OCI-LY3 (cell line): ENCODE data around the gene RNF112.

Experiments used
- H2AFZ ChIP-seq: fragments of 200-600, 300-600 bp; shearing (Covaris generic); 2 replicates; pipeline ENCODE4 v1.6.0; 2014; ENCODE audit warnings: antibody characterized with exemption, low read depth, low read length
- H3K27ac ChIP-seq: fragments of 200-600, 300-600 bp; sonication (generic); 2 replicates; pipeline ENCODE4 v1.5.1; 2014; ENCODE audit warnings: mild to moderate bottlenecking, low read length, moderate library complexity, mixed read lengths
- H3K27me3 ChIP-seq: fragments of 200-600, 300-600 bp; sonication (generic); 2 replicates; pipeline ENCODE4 v1.6.1; 2014; ENCODE audit warnings: low read depth, low read length, mixed read lengths
- H3K36me3 ChIP-seq: fragments of 200-600, 300-600 bp; sonication (generic); replicated peaks from 2 replicates; pipeline ENCODE3; 2014; ENCODE audit warnings: low read depth, low read length, mixed read lengths
- H3K4me1 ChIP-seq: fragments of 300-600, 200-600 bp; sonication (generic); 2 replicates; pipeline ENCODE4 v1.6.1; 2014; ENCODE audit warnings: low read length, mixed read lengths
- H3K4me2 ChIP-seq: fragments of 200-600, 300-600 bp; sonication (generic); 2 replicates; pipeline ENCODE4 v1.6.1; 2014; ENCODE audit warnings: low read length, mixed read lengths
- H3K4me3 ChIP-seq: fragments of 300-600, 200-600 bp; sonication (generic); 2 replicates; pipeline ENCODE4 v1.5.1; 2014; ENCODE audit warnings: antibody characterized with exemption, mild to moderate bottlenecking, low read length, moderate library complexity
- H3K79me2 ChIP-seq: fragments of 300-600, 200-600 bp; shearing (Covaris generic); 2 replicates; pipeline ENCODE4 v1.6.1; 2014; ENCODE audit warnings: mild to moderate bottlenecking, low read length, mixed read lengths
- H3K9ac ChIP-seq: fragments of 300-600, 200-600 bp; shearing (Covaris generic); 2 replicates; pipeline ENCODE4 v1.6.0; 2014; ENCODE audit warnings: mild to moderate bottlenecking, low read length, moderate library complexity
- H3K9me3 ChIP-seq: fragments of 200-600, 300-600 bp; shearing (Covaris generic); 2 replicates; pipeline ENCODE4 v1.6.1; 2014; ENCODE audit warnings: low read length, mixed read lengths; ENCODE audit not compliant: insufficient read depth
- H4K20me1 ChIP-seq: fragments of 200-600, 300-600 bp; sonication (generic); 2 replicates; pipeline ENCODE4 v1.6.1; 2016; ENCODE audit warnings: low read length, mixed read lengths; ENCODE audit not compliant: insufficient read depth
- CTCF ChIP-seq: fragments of 200-600, 300-600 bp; sonication (generic); IDR thresholded peaks from 2 replicates; pipeline ENCODE4 v1.5.1; 2014; ENCODE audit warnings: antibody characterized with exemption, low read length, low read depth
- EZH2phosphoT487 ChIP-seq: fragments of 200-600 bp; shearing (Covaris generic); IDR thresholded peaks from 2 replicates; pipeline ENCODE4 v1.6.1; 2018; ENCODE audit warnings: antibody characterized with exemption, mixed run types, low read depth

The RNF112 gene

GRCh38 chr17:19376811-19377210 is 34.2 kb upstream of the RNF112 start:
- peak overlapping the region; percentile 75 for H3K9ac ChIP-seq
- no peak overlapping the region for H2AFZ ChIP-seq
- no peaks in the 10 kb centered on the region for H3K27me3 ChIP-seq

DNA sequence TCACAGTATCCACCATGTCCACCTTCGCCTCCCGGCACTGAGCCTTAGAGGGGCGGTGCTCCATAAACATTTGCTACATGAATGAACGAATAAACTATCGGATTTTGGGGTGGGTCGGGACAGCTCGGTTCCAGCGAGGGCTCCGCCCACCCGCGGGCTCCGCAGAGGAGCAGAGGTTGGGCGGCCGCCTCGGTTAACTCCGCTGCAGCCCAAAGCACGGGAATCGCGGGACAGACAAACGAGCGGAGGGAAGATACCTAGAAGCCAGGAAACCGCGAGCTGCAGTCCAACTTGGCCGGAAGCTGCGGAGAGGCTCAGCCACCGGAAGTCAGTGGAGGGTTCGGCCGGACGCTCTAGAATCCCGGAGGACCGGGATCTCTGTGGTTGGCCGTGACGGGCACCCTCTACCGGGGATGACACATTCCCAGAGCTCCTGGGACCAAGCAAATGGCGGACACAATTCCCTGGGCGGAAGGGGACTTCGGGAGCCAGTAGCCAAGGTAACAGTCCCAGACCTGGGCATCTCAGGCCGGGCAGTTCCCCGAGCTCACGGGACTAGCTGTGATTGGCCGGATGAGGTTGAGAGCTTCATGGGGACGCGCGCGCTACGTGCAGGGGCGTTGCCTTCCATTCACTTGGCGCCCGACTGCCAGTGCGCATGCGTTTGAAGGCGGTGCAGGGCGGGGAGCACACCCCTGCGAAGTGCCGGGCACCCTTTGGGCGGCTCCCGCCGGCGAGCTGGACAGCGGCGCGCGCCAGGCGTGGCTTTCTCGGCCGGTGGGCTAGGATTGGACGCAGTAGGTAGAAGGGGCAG is 33.2 kb upstream of the RNF112 start:
- H3K4me3 ChIP-seq, result peak overlapping the region; percentile 85
- peak overlapping the region; percentile 75 for H3K9ac ChIP-seq
- TF ChIP-seq EZH2phosphoT487 (no peak), CTCF (no peak)
- no peaks in the 10 kb centered on the region for H3K79me2 ChIP-seq
- peak overlapping the region; percentile 76 for H3K4me2 ChIP-seq
- no peaks in the 10 kb centered on the region for H3K4me1 ChIP-seq
- no peaks in the 10 kb centered on the region for H3K36me3 ChIP-seq
- H2AFZ ChIP-seq, result 0 out of 2 replicates have a peak overlapping the region, but pooled peaks have one; percentile 65
- no peaks in the 10 kb centered on the region for H3K27me3 ChIP-seq
- H4K20me1 ChIP-seq, result no peaks in the 10 kb centered on the region
- H3K9me3 ChIP-seq, result no peaks in the 10 kb centered on the region
- H3K27ac ChIP-seq, result peak overlapping the region; percentile 76

More at GRCh38 chr17:19376811-19377210, 34.2 kb upstream of the RNF112 start:
- no peaks in the 10 kb centered on the region for H3K9me3 ChIP-seq
- no peak overlapping the region for H3K27ac ChIP-seq
- H4K20me1 ChIP-seq, result no peaks in the 10 kb centered on the region
- no peaks in the 10 kb centered on the region for H3K36me3 ChIP-seq
- peak overlapping the region; percentile 76 for H3K4me2 ChIP-seq
- no peak for TF ChIP-seq CTCF
- no peak for TF ChIP-seq EZH2phosphoT487
- no peaks in the 10 kb centered on the region for H3K79me2 ChIP-seq
- no peaks in the 10 kb centered on the region for H3K4me1 ChIP-seq
- peak overlapping the region; percentile 85 for H3K4me3 ChIP-seq

DNA sequence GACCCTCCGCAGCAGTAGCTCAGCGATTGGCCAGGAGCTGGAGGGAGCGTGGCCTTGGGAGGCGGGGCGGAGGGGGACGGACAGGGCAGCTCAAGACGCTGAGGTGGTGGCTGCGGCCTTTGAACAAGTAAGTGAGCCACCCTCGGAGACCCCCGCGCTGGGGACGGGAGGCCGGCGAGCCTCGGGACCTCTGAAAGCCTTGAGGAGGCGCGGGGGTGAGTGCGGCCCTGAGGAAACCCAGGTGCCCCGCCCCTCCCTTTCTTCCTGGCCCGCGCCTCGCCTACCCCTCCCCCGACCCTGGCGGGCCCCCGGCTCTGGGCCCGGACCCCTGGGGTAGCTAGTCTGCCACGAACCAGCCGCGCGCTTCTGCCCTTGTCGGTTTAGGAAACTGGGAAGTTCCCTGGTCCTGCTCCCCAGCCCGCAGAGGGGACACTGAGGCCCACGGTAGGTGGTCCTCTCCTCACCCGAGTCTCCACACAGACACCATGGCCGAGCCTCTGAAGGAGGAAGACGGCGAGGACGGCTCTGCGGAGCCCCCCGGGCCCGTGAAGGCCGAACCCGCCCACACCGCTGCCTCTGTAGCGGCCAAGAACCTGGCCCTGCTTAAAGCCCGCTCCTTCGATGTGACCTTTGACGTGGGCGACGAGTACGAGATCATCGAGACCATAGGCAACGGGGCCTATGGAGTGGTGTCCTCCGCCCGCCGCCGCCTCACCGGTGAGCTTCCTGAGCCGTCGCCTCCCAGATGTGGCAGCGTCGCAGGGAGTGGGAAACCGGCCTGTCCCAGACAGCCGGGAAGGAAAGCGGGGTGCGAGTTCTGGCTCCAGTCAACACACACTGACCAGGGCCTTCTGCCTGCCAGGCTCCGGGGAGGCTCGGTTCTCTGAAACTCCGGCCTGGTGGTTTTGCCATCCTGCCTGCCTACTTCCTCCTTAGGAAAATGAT is 32.3 kb upstream of the RNF112 start, which contains the start of gene MAPK7:
TSS of gene MAPK7 (plus strand) at position 83 of the 945 bp plus-strand sequence. CDS start at position 486, 403 bp downstream.
- H2AFZ ChIP-seq, result 0 out of 2 replicates have a peak within 1 kb of the TSS, but pooled peaks have one; percentile 65
- H3K4me1 ChIP-seq, result no peaks in the 10 kb centered on the region
- H3K27me3 ChIP-seq, result no peaks in the 10 kb centered on the region
- H3K9ac ChIP-seq, result peak within 1 kb of the TSS; percentile 75
- no peak for TF ChIP-seq EZH2phosphoT487
- TF ChIP-seq CTCF, result no peak
- peak within 1 kb of the TSS; percentile 76 for H3K27ac ChIP-seq
- H3K36me3 ChIP-seq, result no peaks in the 10 kb centered on the region
- H3K4me3 ChIP-seq, result peak within 1 kb of the TSS; percentile 85
- H3K9me3 ChIP-seq, result no peaks in the 10 kb centered on the region
- no peaks in the 10 kb centered on the region for H3K79me2 ChIP-seq
- H4K20me1 ChIP-seq, result no peaks in the 10 kb centered on the region
- H3K4me2 ChIP-seq, result peak within 1 kb of the TSS; percentile 76
